B cell (primary cell): ENCODE measurements around the gene ZBP1. TPM values are rescaled to one million over a fixed set of nuclear protein-coding genes. Genes with fewer than 3 reads are reported as not detected.

Experiments used
- ATAC-seq: fragments of 200-7000 bp; cut with Tn5 transposase; one replicate; pipeline ENCODE4 v1.10.0; 2021; ENCODE audit warnings: low read depth, mild to moderate bottlenecking, moderate number of reproducible peaks, moderate library complexity
- CTCF ChIA-PET: fragments of 350-600 bp; sonication (Branson Sonifier 250); formaldehyde crosslinking; loops from one replicate; lab custom pipeline; 2021; ENCODE audit warnings: antibody characterized with exemption, inconsistent platforms; lab: Charles Lee
- POLR2A ChIA-PET: fragments of 350-600 bp; sonication (Branson Sonifier 250); formaldehyde crosslinking; loops from one replicate; lab custom pipeline; 2021; ENCODE audit warnings: antibody characterized with exemption; lab: Charles Lee
- DNase-seq: peaks from one replicate; pipeline ENCODE4 v3.0.0; 2013
- H2AFZ ChIP-seq: 2 replicates; pipeline ENCODE4 v1.6.1; 2012; ENCODE audit warnings: mild to moderate bottlenecking, low read depth, low read length; ENCODE audit not compliant: insufficient read depth, poor library complexity, severe bottlenecking
- H3K27ac ChIP-seq, 2 donors: 1 replicate in 1 of 2; 2 replicates in 1 of 2; pipeline ENCODE4 v1.5.1; 2012 to 2013; ENCODE audit warnings: low read length in 2 of 2, mild to moderate bottlenecking in 2 of 2, moderate library complexity in 1 of 2
- H3K27me3 ChIP-seq, 4 experiments: fragments of 200-600 bp in 1 of 4; sonication (generic) in 1 of 4; replicated peaks in 1 of 4; 1 replicate in 2 of 4; 2 replicates in 2 of 4; pipeline versions ENCODE4 v1.6.1 to v1.7.0; 2013 to 2016; ENCODE audit warnings: low read length in 3 of 4, mild to moderate bottlenecking in 2 of 4, mixed read lengths in 1 of 4, moderate library complexity in 1 of 4; ENCODE audit not compliant: insufficient read depth in 4 of 4, control insufficient read depth in 3 of 4; ENCODE audit errors: control extremely low read depth in 1 of 4
- H3K36me3 ChIP-seq, 2 experiments: replicated peaks in 1 of 2; 1 replicate in 1 of 2; 2 replicates in 1 of 2; pipeline versions ENCODE4 v1.6.1 to v1.7.1; 2013; ENCODE audit warnings: low read length in 1 of 2; ENCODE audit not compliant: insufficient read depth in 2 of 2, control insufficient read depth in 1 of 2; ENCODE audit errors: control extremely low read depth in 1 of 2, extremely low read depth in 1 of 2
- H3K4me1 ChIP-seq, 2 donors: fragments of 200-600 bp in 1 of 2; sonication (generic) in 1 of 2; 1 replicate in 1 of 2; 2 replicates in 1 of 2; pipeline versions ENCODE4 v1.5.1 to v1.6.1; 2013 to 2017; ENCODE audit warnings: low read length in 2 of 2; ENCODE audit not compliant: control insufficient read depth in 2 of 2, insufficient read depth in 2 of 2
- H3K4me2 ChIP-seq: replicated peaks from 2 replicates; pipeline ENCODE3; 2012; ENCODE audit warnings: mild to moderate bottlenecking, low read depth, low read length; ENCODE audit not compliant: poor library complexity, severe bottlenecking
- H3K4me3 ChIP-seq, 5 experiments: fragments of 200-600 bp in 1 of 5; sonication (generic) in 1 of 5; 1 replicate in 3 of 5; 2 replicates in 2 of 5; pipeline versions ENCODE4 v1.5.1 to v1.7.0; 2011 to 2016; ENCODE audit warnings: low read length in 4 of 5, mild to moderate bottlenecking in 4 of 5, low read depth in 2 of 5, control low read depth in 1 of 5, moderate library complexity in 1 of 5; ENCODE audit not compliant: insufficient read depth in 1 of 5; ENCODE audit errors: control extremely low read depth in 1 of 5, extremely low read depth in 1 of 5
- H3K79me2 ChIP-seq: fragments of 200-600 bp; sonication (generic); one replicate; pipeline ENCODE4 v1.6.0; 2016; ENCODE audit warnings: low read length; ENCODE audit not compliant: control insufficient read depth, insufficient read depth
- H3K9ac ChIP-seq: fragments of 200-600 bp; sonication (generic); 2 replicates; pipeline ENCODE4 v1.6.1; 2017; ENCODE audit warnings: mild to moderate bottlenecking, low read length, moderate library complexity
- H3K9me3 ChIP-seq, 3 donors: one replicate each; pipeline versions ENCODE4 v1.6.1 to v1.7.1; 2013; ENCODE audit warnings: low read length in 2 of 3; ENCODE audit not compliant: control insufficient read depth in 2 of 3, insufficient read depth in 1 of 3; ENCODE audit errors: control extremely low read depth in 1 of 3
- H4K20me1 ChIP-seq: 2 replicates; pipeline ENCODE4 v1.6.0; 2012; ENCODE audit warnings: mild to moderate bottlenecking, low read length; ENCODE audit not compliant: insufficient read depth, control insufficient read depth, poor library complexity, severe bottlenecking
- H3K27ac Mint-ChIP-seq: one replicate; pipeline ENCODE4 v1.8.0; 2021; ENCODE audit warnings: mixed read lengths
- H3K27me3 Mint-ChIP-seq: one replicate; pipeline ENCODE4 v1.8.0; 2021; ENCODE audit warnings: mixed read lengths
- H3K4me1 Mint-ChIP-seq: one replicate; pipeline ENCODE4 v1.8.0; 2021; ENCODE audit warnings: mixed read lengths
- H3K4me3 Mint-ChIP-seq: one replicate; pipeline ENCODE4 v1.8.0; 2021; ENCODE audit warnings: mixed read lengths
- H3K9me3 Mint-ChIP-seq: one replicate; pipeline ENCODE4 v1.8.0; 2022; ENCODE audit warnings: mixed read lengths; ENCODE audit not compliant: insufficient read depth
- CTCF ChIP-seq: fragments of 200-600 bp; IDR thresholded peaks from one replicate; pipeline ENCODE4 v1.8.0; 2022; ENCODE audit warnings: antibody characterized with exemption, mild to moderate bottlenecking
- EZH2 ChIP-seq: IDR thresholded peaks from 2 replicates; pipeline ENCODE4 v1.6.1; 2012; ENCODE audit warnings: borderline replicate concordance, low read depth, mild to moderate bottlenecking, moderate library complexity, low read length; ENCODE audit not compliant: insufficient read depth, poor library complexity, severe bottlenecking
- WGBS: methylation state at CpG from one replicate; pipeline ENCODE4 v1.1.5; 2013; ENCODE audit warnings: missing lambda C conversion rate; ENCODE audit not compliant: insufficient coverage; 5-methylcytosine and 5-hydroxymethylcytosine counted together
- intact Hi-C: fragments of 100-400 bp; cut with micrococcal nuclease; formaldehyde crosslinking; loops from one replicate; pipeline ENCODE4 v1.10.0; 2022
- polyA plus RNA-seq: library from polyadenylated mRNA; depleted of rRNA; stranded (reverse); fragments of >200 nt; gene quantifications from 2 replicates; pipeline ENCODE4 v1.2.3, GENCODE V29; 2012
- total RNA-seq, 2 donors: library from RNA; stranded (reverse); fragments of 120-200 nt in 1 of 2; gene quantifications; 1 replicate in 1 of 2; 2 replicates in 1 of 2; pipeline versions ENCODE4 v1.2.3 to v1.2.4, GENCODE V29; 2013 to 2022

The ZBP1 gene
- total and polyA plus RNA-seq, 2 donors (not counting 1 experiment from before 2014, with no cell fraction given), result 29.9 to 69.2 TPM

GRCh38 chr20:57594092-57594951, 25.9 kb downstream of the ZBP1 start:
- Histone ChIP-seq H3K27me3 (no peaks in the 10 kb centered on the region), H3K27ac (no peak overlapping the region), H3K9ac (no peak overlapping the region), H2AFZ (no peak overlapping the region), H3K4me2 (no peak overlapping the region), H3K9me3 (peaks cover 0 to 3% (median 0%) of the 10 kb centered on the region in 3 donors), H3K79me2 (no peaks in the 10 kb centered on the region), H3K4me3 (no peak overlapping the region), H3K36me3 (no peaks in the 10 kb centered on the region), H4K20me1 (no peaks in the 10 kb centered on the region), H3K4me1 (peaks cover 10 to 26% of the 10 kb centered on the region in 2 donors)
- H3K27ac Mint-ChIP-seq, result peak overlapping the region; percentile 56
- peaks cover 18% of the 10 kb centered on the region for H3K4me1 Mint-ChIP-seq
- WGBS, result 51% methylated on average over 16 of the region's 27 CpGs
- POLR2A ChIA-PET, result interaction anchor here (0.6 kb wide), 1 partner anchor 614 kb away, joined by 4 read pairs; no protein-coding TSS in a partner anchor
- ATAC-seq, result peak; percentile 41
- intact Hi-C loops, result loop anchor here (1.0 kb wide), 3 partner anchors 80 to 248 kb away; no protein-coding TSS in a partner anchor
- no peaks in the 10 kb centered on the region for H3K9me3 Mint-ChIP-seq
- CTCF ChIA-PET, result interaction anchor here (0.6 to 11.4 kb wide), 33 partner anchors 11 to 1044 kb away, joined by 3 to 131 read pairs (median 4); partner anchors contain the start of gene ZBP1
- peak; percentile 99 for TF ChIP-seq CTCF
- no peak for TF ChIP-seq EZH2
- peaks cover 5% of the 10 kb centered on the region for H3K27me3 Mint-ChIP-seq
- no peak overlapping the region for H3K4me3 Mint-ChIP-seq
- peak; percentile 76 for DNase-seq
